Stimulated activated CD4-positive, alpha-beta T cell treated with anti-CD3 and anti-CD28 coated beads, Interleukin-4, amount 100 ng/mL, for 48 hours (primary cell): ENCODE results near the gene SLC12A7.

Source experiments
- DNase-seq, 2 donors: peaks; one replicate each; pipeline ENCODE4 v3.0.0-alpha.2; 2020; ENCODE audit warnings: low read depth in 2 of 2

The SLC12A7 gene

DNA sequence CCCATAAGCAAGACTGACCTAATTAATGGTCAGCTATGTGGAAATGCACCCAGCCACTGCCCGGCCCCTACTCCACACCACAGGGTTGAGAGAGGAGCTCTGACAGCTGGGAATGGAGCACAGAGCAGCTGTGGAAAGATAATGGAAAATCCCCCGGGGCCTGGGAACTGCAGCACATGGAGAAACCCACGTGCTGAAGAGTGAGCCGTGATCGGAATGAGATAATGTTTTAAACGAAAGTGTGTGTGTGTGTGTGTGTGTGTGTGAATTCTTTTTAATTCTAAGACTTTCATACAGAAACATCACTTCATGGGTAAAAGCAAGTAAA is 13.1 kb upstream of the SLC12A7 start:
- DNase-seq, result no peak

DNA sequence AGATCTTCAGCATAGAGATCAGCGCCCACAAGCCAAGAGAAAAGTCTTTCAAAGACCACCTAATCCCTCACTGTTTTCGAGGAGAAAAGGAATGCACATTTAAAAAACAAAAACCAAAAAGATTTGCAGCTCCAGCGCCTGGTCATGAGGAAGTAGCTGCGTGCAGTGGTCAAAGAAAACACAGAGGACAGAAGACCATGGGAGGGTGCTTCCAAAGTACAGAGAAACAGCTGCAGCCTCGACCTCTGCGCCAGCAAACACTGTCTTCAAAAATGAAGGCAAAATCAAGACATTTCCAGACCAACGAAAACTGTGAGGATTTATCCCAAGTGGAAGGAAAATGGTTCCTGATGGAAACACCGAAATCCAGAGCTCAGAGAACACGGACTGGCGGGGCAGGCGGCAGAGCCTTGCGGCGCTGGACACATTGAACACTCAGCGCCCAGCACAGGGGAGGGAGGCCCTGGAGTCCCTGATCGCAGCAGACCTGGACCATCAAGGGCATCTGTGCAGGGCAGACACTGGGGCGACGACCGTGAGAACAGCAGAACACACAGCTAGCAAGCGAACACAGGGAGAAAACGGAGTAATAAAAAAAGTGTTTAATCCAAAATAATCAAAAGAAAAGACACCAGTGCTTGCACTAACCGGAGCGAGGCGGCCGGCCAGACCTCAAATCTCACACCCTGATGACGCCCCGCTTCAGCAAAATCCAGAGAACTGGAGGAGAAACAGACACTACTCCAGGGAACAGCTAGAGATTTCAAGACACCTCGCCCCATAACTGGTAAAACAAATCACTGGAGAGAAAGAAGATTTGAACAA is 12.6 kb upstream of the SLC12A7 start:
- DNase-seq, result no peak

DNA sequence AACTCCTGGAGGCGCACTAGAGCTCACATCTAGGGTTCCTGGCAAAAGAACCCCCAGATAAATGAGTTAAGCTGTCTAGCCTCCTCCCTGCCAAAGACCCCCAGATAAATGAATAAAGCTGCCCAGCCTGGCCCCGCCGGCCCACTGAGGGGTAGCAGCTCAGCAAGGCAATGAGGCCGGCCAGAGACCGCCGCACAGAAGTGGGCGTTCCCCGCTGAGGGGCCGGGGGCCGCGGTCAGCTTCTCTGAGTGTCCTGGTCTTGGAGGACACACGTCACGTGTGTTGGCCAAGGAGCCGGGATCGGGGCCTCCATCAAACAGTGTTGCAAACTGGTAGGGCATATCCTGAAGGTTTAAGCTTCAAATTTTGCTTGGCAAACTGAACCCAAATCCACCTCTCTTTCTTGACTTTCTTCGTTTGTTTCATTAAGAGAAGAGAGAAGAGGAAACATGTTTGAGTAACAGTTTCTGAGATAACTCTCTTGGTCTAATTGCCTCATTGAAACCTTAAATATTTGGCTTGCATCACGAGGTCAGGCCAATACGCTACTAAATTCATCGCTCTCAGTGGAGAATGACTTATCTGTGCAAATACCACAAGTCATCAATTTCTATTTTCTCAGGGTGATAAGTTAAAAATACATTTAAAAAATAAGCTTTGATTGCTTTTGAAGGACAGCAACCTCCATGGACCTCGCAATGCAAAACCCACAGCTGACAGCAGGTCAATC is 11.7 kb upstream of the SLC12A7 start:
- no peak for DNase-seq

DNA sequence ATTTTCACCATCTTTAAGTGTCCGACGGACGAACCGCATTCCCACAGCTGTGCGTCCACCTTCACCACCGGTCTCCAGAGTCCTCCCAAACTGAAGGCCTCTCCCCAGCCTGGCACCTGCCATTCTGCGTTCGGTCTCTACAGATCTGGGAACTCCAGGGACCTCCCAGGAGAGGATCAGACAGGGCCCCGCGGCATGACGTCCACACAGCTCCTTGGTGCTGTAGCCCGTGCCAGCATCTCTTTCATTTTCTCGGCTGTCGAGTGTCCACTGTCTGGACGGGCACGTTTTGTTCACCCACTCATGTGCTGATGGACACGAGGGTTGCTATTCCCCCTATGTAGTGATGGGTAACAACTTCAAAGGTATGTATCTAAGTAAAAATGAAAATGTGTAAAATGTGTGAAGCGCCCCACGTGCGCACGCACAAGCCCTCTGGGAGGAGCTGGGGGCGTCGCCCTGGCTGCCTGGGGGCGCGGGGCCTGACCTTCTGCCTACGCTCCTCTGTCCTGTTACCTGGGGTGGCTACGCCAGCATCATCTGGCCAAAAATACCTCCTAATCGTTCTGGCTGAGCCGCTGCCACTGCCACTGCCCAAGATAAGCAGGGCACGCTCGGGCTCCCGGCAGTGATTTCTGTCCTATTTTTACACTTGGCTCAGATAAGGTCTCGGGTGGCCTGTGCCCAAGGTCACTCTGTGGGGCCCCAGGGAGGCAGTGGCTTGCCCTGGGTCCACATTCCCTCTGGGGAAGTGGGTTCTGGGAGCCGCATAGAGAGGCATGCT is 10.8 kb upstream of the SLC12A7 start:
- no peak for DNase-seq

DNA sequence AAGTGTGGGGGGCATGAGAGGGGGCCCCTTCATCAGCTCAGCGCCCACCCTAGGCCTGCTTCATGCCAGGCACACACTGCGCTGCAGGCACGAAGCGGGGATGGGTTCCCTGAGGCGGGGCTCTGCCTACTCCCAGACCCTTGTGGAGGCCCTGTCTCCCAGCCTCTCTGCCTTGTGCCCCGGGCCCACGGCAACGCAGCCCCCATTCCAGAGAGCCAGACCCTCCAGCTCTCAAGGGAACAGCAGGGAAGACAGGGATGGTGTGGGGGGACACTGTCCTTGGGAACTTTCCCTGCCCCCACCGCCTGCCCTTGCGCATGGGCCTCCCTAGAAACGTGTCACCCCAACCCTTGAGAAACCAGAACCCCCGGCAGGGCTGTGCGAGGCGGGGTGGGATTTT is 10.0 kb upstream of the SLC12A7 start:
- no peak for DNase-seq

DNA sequence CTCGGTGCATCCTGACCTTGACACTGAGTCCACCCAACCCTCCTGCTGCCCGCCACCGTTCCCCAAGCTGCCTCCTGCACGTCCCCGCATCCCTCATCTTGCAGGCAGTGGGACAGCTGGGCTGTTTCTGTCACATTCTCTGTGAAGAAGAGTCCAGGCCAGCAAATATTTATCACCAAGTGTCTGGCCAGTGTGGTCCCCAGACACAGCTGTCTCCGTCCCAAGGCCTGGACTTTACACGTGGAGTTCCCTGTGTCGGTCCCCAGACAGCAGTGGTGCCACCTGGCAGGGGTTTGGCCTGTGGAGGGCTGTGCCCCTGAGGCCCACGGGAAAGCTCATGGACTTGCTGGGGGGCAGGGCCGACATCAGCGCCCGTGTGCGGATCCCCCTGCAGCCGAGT is 9.2 kb upstream of the SLC12A7 start:
- no peak for DNase-seq

DNA sequence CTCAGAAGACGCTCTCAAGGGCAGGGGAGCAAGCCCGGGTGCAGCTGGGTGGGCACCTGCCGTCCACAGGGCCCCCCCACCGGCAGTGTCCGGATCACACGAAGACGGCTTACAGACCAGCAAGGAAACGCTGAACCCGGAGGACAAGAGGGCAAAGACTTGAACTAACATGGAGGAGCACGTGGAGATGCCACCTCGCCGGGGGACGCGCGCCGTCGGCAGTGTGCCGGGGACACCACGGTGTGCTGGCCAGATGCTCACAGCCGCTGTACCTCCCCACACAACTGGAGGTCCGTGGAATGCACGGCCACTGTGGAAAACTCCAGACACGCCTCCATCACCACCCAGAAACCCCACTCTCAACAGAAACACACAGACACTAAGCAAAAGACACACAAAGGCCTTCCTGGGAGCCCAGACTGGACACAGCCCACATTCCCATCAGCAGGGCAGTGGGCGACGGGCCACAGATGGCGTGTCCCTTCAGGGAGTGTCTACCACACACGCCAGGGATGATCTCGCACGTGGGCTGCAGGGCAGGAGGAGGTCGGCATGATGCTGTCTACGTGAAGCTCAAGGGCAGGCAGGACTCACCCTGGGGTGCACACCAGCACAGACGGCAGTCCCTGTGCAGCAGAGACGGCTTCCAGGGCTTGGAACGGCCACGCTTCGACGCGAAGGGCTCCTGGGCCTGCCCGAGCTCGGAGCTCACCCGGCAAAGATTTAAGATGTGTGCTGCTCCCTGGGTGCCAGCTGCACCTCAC is 8.6 kb upstream of the SLC12A7 start:
- DNase-seq, result no peak

DNA sequence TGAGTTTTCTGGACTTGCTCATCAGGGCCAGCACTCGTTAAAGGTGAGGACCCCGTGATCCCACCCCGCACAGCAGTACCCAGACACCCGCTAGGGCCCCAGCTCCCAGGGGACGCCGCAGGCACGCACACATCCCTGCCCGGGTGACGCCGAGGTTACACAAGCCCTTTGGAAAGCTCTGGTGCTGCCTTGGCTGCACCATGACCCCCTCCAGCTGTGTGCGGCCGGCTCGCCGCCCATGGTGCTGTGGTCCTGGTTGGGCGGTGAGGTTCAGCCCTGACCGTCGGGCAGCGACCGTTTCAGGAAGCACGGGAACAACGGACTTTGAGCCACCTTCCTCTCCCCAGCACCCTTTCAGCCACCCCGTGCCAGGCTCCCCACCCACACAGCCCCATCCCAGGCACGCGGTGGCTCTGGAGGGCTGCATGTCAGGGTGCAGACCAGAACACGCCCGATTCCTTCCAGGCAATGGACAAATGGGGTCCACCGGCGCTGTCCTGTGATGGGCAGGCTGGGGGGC is 7.5 kb upstream of the SLC12A7 start:
- no peak for DNase-seq

DNA sequence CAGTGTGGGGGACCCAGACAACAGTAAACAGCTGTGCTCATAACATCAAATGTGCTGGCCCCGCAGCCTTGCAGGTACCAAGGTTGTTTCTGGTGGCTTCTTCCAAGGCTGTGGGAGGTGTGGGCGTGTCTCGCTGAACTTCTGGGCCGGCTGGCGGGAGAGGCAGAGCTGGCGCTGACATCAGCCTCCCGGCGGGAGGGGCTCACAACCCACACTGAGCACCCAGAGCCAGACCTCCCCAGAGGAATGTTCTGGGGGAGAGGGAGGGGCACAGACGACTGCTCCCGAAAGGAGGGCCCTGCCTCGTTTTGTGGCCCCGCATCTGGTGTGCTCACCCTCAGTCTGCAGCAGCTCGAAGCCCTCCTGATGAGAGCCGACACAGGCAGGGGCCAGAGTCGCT is 6.9 kb upstream of the SLC12A7 start:
- DNase-seq, result no peak

DNA sequence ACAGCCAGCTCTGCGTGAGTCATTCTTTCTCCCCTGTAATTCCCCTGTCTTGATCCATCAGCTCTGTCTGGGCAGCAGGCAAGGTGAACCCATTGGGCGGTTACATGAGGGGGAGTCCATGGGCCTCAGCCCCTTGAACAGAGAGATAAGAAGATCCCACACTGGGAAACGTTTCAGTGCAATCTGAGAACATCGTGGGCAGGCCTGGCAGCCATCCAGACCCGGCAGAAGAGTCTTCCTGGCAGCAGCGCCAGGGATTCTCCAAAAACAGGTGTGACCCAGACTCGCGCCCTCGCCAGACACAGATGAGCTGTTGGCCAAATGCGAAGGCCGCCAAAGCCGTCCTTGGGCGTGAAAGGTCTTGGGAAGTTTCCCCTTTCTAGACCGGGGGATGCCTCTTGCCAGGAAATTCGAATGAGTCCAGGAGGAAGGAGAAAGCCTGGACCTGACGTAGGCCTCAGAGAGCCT is 6.4 kb upstream of the SLC12A7 start:
- no peak for DNase-seq

DNA sequence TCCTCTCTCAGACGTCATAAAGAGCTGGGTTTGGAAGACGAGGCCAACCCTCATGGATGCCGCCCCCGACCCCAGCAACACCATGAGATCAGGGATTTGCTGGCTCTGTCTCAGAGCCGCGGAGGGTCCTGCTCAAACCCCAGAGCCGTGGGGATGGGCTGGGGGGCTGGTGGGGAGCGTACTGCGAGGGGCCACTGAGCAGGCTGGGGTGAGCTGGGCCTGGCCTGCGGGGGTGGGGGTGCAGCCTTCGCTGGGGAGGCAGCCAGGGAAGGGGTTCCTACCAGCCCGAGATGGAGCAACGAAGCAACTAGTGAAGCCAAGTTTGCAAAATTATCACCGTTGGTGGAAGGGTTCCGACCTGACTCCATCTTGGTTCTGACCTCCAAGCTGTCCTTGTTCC is 5.1 kb upstream of the SLC12A7 start:
- no peak for DNase-seq

DNA sequence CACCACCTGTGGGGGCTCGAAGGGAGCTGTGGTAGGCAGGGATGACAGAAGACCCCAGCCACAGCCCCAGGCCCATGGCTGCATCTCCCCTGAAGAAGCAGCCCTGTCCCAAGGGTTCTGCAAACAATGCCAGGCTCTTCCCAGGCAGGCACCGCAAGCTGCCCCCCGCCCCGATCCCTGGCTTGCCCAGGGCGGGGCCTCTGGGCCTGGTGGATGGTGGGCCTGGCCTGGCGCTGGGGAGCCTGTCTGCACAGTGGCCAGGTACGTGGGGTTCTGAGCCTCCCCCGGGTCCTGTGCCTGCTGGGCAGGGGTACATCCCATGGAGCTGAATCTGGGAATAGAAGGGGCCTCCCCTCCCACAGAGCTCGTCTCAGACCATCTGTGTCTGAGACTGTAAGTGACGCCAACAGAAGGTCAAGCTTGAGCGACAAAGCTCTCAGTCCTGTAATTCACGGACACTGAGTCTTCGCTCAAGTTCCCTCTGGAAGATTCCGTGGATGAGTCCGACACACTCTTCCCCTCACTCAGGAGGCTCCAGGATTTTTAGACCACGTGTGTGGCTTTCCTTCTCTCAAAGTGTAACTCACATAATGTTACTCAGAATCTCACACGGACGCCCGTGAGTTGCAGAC is 4.4 kb upstream of the SLC12A7 start:
- no peak for DNase-seq

DNA sequence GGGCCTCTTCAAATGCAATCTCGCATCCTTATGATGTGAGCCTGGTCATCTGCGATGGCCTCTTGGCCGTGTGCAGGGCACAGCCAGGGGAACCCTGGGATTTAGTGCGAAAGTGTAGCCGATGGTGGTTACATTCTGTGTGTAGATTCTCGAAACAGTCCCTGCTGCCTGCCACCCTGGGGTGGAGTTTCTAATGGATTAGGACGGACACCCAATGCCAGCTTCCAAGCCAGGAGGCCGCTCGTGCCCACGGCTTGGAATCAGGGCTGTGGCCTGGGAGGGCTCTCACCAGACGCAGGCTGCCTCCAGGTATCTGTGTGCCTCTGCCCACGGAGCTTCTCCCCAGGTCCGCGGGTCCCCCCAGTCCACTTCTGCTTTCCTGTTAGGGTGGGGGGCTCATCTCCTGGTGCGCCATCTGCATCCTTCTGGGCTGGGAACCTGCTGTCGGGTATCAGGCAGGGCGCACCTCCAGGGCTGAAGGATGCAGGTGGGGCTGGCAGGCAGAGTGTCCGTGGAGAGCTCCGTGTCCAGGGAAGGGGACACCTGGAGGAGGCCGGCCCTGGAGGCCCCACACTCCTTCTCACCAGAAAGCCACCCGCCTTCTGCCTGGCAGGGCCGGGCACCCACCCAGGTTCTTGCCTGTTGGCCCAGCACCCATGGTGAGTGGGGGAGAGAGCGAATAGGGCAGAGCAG is 3.4 kb upstream of the SLC12A7 start:
- no peak for DNase-seq

DNA sequence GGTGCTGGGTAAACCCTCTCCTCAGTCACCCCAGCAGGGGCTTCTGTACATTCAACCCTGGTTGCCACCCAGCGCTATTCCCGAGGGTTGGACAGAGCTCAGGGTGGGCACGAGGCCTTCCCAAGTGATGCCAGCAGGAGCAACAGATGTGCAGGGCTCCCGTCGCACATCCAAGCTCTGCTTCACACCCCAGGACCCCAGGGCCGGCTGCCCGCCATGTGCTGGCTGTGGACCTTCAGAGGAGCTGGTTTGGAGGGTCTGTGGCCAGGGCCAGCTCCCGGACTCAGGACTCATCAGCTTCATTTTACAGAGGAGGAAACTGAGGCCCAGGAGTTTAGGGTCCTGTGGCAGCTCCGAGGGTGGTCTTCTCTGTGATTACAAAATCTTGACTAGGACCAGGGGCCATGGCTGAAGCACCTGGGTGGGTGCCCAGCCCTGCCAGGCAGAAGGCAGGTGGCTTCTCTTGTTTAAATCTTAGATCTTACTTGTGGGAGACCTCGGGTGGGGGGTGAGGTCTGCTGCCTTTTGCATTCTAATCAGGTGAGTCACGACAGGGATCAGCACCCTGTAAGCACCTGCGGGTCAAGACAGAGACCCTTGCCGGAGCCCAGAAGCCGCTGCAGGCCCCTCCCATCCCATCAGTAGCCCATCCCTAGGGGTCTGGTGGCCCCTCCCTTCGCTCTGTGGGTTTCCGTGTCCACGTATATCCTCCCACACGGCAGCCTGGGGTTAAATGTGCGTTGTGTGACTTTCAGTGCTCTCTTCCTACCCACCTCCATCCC is 2.1 kb upstream of the SLC12A7 start:
- no peak for DNase-seq

DNA sequence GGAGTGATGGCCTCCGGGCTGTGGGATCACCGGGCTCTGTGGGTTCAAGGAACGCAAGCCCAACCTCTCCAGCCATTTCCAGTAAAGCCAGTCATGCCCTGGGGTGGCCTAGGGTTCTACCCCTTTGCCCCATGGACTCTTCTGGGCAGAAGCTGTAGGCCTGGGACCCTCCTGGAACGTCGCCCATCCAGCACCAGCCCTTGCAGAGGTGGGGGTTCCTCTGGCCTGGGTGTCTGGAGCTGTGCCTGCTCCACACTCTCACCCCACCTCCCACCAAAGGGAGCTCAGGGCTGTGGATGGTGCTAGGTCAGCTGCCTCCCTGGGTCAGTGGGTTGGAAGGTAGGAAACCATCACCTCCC is 1.4 kb upstream of the SLC12A7 start:
- no peak for DNase-seq

DNA sequence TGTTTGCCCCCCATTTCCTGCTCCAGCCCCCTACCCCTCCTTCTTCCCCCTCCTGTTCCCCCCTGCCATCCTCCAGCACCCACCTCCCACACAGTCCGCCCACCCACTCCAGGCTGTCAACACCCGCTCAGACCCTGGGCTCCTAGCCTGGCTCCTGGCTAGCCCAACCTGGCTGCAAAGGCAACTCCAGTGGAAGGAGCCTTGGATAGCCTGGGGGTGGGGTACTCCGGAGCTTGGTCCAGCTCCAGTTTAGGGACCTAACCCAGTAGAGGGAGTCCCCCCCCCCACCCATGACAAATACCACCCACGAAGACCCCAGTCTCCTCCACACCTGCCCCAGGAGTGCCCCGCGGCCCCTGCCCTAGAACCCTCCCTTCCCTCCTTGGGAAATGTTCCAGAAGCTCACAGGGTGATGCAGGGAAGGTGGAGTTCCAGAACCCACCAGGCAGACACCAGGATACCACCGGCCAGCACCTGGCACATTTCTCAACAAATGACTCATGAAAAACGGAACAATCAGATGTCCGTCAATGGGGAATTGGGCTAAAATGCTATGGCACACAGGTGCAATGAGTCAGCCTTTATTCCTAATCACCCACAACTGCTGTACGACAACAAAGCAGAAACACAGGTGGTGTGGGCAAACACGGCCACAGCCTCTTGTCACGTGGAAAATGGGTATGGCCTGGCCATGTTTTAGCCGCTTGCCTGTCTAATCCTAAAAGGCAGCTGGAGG is 901 bp upstream of the SLC12A7 start:
- no peak for DNase-seq

DNA sequence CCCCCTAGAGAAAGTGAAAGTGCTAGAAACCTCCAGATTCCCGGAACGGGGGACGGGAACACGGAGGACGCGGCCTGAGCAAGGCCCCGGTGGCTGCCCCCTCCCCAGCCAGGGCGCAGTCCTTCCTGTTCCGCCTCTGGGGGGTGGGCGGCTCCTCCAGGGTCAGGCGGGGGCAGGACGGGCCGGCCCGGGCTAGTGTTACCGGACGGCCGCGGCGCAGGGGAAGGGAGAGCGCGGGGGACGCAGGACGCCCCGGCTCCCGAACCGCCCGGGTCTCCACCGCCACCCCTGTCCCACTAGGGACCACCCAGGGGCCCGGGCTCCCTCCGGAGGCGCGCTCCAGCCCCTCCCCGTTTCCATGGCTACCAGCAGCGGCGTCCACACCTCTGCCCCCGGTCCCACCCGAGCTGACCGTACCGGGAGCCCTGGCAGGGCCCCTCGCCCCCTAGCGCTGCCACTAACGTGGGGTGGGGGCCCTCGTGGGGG is 579 bp downstream of the SLC12A7 start:
- DNase-seq, result peak in 1 of 2 donors; percentile 11

DNA sequence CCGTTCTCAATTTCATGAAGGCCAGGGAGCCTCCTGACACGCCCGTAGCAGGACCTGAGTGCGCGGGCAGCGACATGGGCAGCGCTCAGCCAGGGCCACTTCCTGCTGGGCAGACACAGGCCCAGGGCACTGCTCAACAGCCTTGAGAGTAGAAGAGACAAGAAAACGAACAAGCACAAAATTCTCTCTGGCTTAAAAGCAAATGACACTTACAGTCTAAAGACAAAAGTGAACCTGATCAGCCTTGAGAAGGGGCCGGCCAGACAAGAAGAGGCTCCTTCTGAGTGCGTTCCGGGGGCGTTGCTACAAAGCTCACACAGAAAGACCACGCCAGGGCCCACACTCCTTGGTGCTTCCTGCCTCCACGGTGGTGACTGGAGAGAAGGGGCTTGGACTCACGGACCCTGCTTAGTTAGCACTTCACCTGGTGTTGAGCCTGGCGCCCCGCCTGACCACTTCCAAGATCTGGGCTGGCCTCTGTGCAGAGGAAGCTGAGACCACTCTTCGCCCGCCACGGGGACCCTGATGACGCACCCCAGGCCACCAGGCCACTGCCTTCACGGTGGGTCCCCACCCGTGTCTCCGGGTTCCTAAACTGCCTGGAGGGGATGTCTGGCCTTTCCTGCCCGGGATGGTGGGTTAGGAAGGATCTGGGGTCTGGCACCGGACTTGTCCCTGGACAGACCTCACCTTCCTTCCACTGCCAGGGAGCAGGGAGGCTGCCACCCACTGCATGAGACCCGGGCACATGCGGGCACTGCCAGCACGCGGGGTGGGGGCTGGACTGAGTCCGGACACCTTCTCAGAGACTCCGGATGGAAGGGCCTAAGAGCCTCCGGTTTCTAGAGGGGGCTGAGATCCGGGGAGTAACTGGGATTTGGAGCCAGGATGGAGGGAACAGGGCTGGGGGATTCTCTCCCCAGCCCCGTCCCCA is 1.3 kb downstream of the SLC12A7 start:
- DNase-seq, result no peak
